KMS-11 (cell line): Measurements from ENCODE around the gene HNRNPK.
A peak's percentile ranks its signal among the peaks of the same experiment; 100 is the strongest.

Experiments used
- H2AFZ ChIP-seq: fragments of 200-600 bp; sonication (generic); 2 replicates; pipeline ENCODE4 v1.6.1; 2016; ENCODE audit warnings: antibody characterized with exemption, mixed run types, low read depth
- H3K27ac ChIP-seq: fragments of 200-600 bp; sonication (generic); 2 replicates; pipeline ENCODE4 v1.6.1; 2016; ENCODE audit warnings: mild to moderate bottlenecking, mixed run types
- H3K27me3 ChIP-seq: fragments of 200-600 bp; sonication (generic); 2 replicates; pipeline ENCODE4 v1.6.1; 2017; ENCODE audit warnings: mild to moderate bottlenecking, low read depth, mixed run types, moderate library complexity; ENCODE audit not compliant: insufficient read depth
- H3K36me3 ChIP-seq: fragments of 200-600 bp; sonication (generic); 2 replicates; pipeline ENCODE4 v1.6.1; 2017; ENCODE audit warnings: mild to moderate bottlenecking, mixed run types; ENCODE audit not compliant: insufficient read depth
- H3K4me1 ChIP-seq: fragments of 200-600 bp; sonication (generic); 2 replicates; pipeline ENCODE4 v1.6.1; 2016; ENCODE audit warnings: mild to moderate bottlenecking, low read depth, mixed run types; ENCODE audit not compliant: poor library complexity, severe bottlenecking
- H3K4me2 ChIP-seq: fragments of 200-600 bp; sonication (generic); 2 replicates; pipeline ENCODE4 v1.7.0; 2016; ENCODE audit warnings: mild to moderate bottlenecking, mixed run types
- H3K4me3 ChIP-seq: fragments of 200-600 bp; sonication (generic); IDR thresholded peaks from 2 replicates; pipeline ENCODE4 v1.6.1; 2017; ENCODE audit warnings: low read depth, low read length, mixed read lengths; ENCODE audit not compliant: insufficient read depth
- H3K79me2 ChIP-seq: fragments of 200-600 bp; sonication (generic); 2 replicates; pipeline ENCODE4 v1.6.1; 2016; ENCODE audit warnings: low read depth, mixed run types; ENCODE audit not compliant: insufficient read depth
- H3K9ac ChIP-seq: fragments of 200-600 bp; sonication (generic); 2 replicates; pipeline ENCODE4 v1.6.1; 2016; ENCODE audit warnings: mild to moderate bottlenecking, mixed run types
- H4K20me1 ChIP-seq: fragments of 200-600 bp; sonication (generic); 2 replicates; pipeline ENCODE4 v1.6.1; 2016; ENCODE audit warnings: mild to moderate bottlenecking, mixed run types; ENCODE audit not compliant: insufficient read depth
- CTCF ChIP-seq: fragments of 200-600 bp; sonication (generic); conservative IDR thresholded peaks from 2 replicates; pipeline ENCODE4 v1.6.1; 2017; ENCODE audit warnings: low read depth, mild to moderate bottlenecking, antibody characterized with exemption, low read length, moderate library complexity, mixed read lengths

Gene HNRNPK

GRCh38 chr9:83940590-83941303, 39.3 kb downstream of the HNRNPK start:
- no peaks in the 10 kb centered on the region for H4K20me1 ChIP-seq
- no peaks in the 10 kb centered on the region for H3K4me1 ChIP-seq
- no peaks in the 10 kb centered on the region for H3K27me3 ChIP-seq
- no peak overlapping the region for H3K27ac ChIP-seq
- H3K36me3 ChIP-seq, result no peaks in the 10 kb centered on the region
- no peaks in the 10 kb centered on the region for H3K79me2 ChIP-seq
- TF ChIP-seq CTCF, result no peak
- H3K4me2 ChIP-seq, result no peak overlapping the region
- no peak overlapping the region for H3K4me3 ChIP-seq
- no peak overlapping the region for H3K9ac ChIP-seq
- H2AFZ ChIP-seq, result no peak overlapping the region

- H3K27ac ChIP-seq, result no peak overlapping the region
- H3K9ac ChIP-seq, result no peak overlapping the region
- H3K27me3 ChIP-seq, result no peaks in the 10 kb centered on the region
- no peaks in the 10 kb centered on the region for H3K4me1 ChIP-seq
- H3K4me2 ChIP-seq, result no peak overlapping the region
- no peaks in the 10 kb centered on the region for H3K79me2 ChIP-seq
- TF ChIP-seq CTCF, result peak; percentile 76
- H4K20me1 ChIP-seq, result no peaks in the 10 kb centered on the region
- no peak overlapping the region for H2AFZ ChIP-seq
- H3K36me3 ChIP-seq, result no peaks in the 10 kb centered on the region
- H3K4me3 ChIP-seq, result no peak overlapping the region
These were observed 42.1 kb downstream of the HNRNPK start for GRCh38 chr9:83937861-83938455.

- H3K27me3 ChIP-seq, result no peaks in the 10 kb centered on the region
- H3K9ac ChIP-seq, result no peak overlapping the region
- no peaks in the 10 kb centered on the region for H3K79me2 ChIP-seq
- H3K4me3 ChIP-seq, result no peak overlapping the region
- no peaks in the 10 kb centered on the region for H3K4me1 ChIP-seq
- TF ChIP-seq CTCF, result no peak
- no peak overlapping the region for H3K27ac ChIP-seq
- H3K36me3 ChIP-seq, result no peaks in the 10 kb centered on the region
- H2AFZ ChIP-seq, result no peak overlapping the region
- no peaks in the 10 kb centered on the region for H4K20me1 ChIP-seq
- no peak overlapping the region for H3K4me2 ChIP-seq
These were observed 43.5 kb downstream of the HNRNPK start for GRCh38 chr9:83936523-83936922.

- Histone ChIP-seq H3K36me3 (no peaks in the 10 kb centered on the region), H3K4me3 (no peak overlapping the region), H3K79me2 (no peaks in the 10 kb centered on the region), H3K27me3 (no peaks in the 10 kb centered on the region), H3K9ac (no peak overlapping the region), H3K27ac (no peak overlapping the region), H2AFZ (no peak overlapping the region), H4K20me1 (no peaks in the 10 kb centered on the region), H3K4me2 (no peak overlapping the region), H3K4me1 (no peaks in the 10 kb centered on the region)
- TF ChIP-seq CTCF, result no peak
These were observed 44.6 kb downstream of the HNRNPK start for GRCh38 chr9:83935276-83935935.
